Endodermal cell (in vitro differentiated cells): Measurements from ENCODE around the gene CACHD1. TPM values are rescaled to one million over a fixed set of nuclear protein-coding genes. Genes with fewer than 3 reads are reported as not detected.

Experiments used
- DNase-seq: peaks from one replicate; pipeline ENCODE4 v3.0.0-alpha.2; 2017
- H3K27ac ChIP-seq: 2 replicates; pipeline ENCODE4 v1.5.1; 2013; ENCODE audit warnings: mild to moderate bottlenecking, low read depth, low read length, moderate library complexity
- H3K27me3 ChIP-seq: 2 replicates; pipeline ENCODE4 v1.6.1; 2013; ENCODE audit warnings: mild to moderate bottlenecking, low read length, moderate library complexity; ENCODE audit not compliant: insufficient read depth, control insufficient read depth, poor library complexity, severe bottlenecking
- H3K36me3 ChIP-seq: 2 replicates; pipeline ENCODE4 v1.7.0; 2013; ENCODE audit warnings: mild to moderate bottlenecking, low read length, moderate library complexity; ENCODE audit not compliant: control insufficient read depth, insufficient read depth
- H3K4me1 ChIP-seq: one replicate; pipeline ENCODE4 v1.7.0; 2013; ENCODE audit warnings: low read length; ENCODE audit not compliant: control insufficient read depth, insufficient read depth
- H3K4me3 ChIP-seq: 2 replicates; pipeline ENCODE4 v1.5.1; 2013; ENCODE audit warnings: mild to moderate bottlenecking, low read length, moderate library complexity
- H3K9ac ChIP-seq: 2 replicates; pipeline ENCODE4 v1.6.1; 2013; ENCODE audit warnings: mild to moderate bottlenecking, low read length, moderate library complexity; ENCODE audit not compliant: poor library complexity, severe bottlenecking; ENCODE audit errors: extremely low read depth
- H3K9me3 ChIP-seq: 2 replicates; pipeline ENCODE4 v1.6.1; 2013; ENCODE audit warnings: mild to moderate bottlenecking, low read length, moderate library complexity; ENCODE audit not compliant: control insufficient read depth
- H3K27ac Mint-ChIP-seq: 2 replicates; pipeline ENCODE4 v1.8.0; 2020; ENCODE audit warnings: mixed read lengths
- H3K27me3 Mint-ChIP-seq: 2 replicates; pipeline ENCODE4 v1.8.0; 2021; ENCODE audit warnings: mild to moderate bottlenecking, mixed read lengths; ENCODE audit not compliant: insufficient read depth
- H3K36me3 Mint-ChIP-seq: 2 replicates; pipeline ENCODE4 v1.8.0; 2020; ENCODE audit warnings: low read depth, mixed read lengths
- H3K4me1 Mint-ChIP-seq: 2 replicates; pipeline ENCODE4 v1.8.0; 2020; ENCODE audit warnings: mixed read lengths
- H3K4me3 Mint-ChIP-seq: 2 replicates; pipeline ENCODE4 v1.8.0; 2020; ENCODE audit warnings: mild to moderate bottlenecking, moderate library complexity, mixed read lengths
- H3K9me3 Mint-ChIP-seq: 2 replicates; pipeline ENCODE4 v1.8.0; 2020; ENCODE audit warnings: mild to moderate bottlenecking, mixed read lengths
- WGBS, 2 experiments: methylation state at CpG; one replicate each; pipeline versions ENCODE4 v1.1.5 to v1.1.7; 2013; ENCODE audit warnings: missing lambda C conversion rate in 2 of 2, mixed read lengths in 1 of 2; ENCODE audit not compliant: insufficient coverage in 1 of 2, insufficient read length in 1 of 2; 5-methylcytosine and 5-hydroxymethylcytosine counted together
- total RNA-seq, 2 donors: library from RNA; stranded (reverse); fragmentation: NEBNext Ultra II Directional in 1 of 2; extraction: Animal tissue kit (Norgen Biotek cat#: 25700) in 1 of 2; gene quantifications; 2 replicates in 1 of 2; 3 replicates in 1 of 2; pipeline ENCODE4 v1.2.1, GENCODE V29; 2021
- TF ChIP-seq, protein P1 (sequence below): fragments of 200-600 bp; sonication (generic); conservative IDR thresholded peaks from 2 replicates; pipeline ENCODE4 v1.5.0; 2021; ENCODE audit warnings: antibody characterized with exemption, mild to moderate bottlenecking

The CACHD1 gene
- total RNA-seq, 2 donors from 2014 or later: 29.2 to 40.7 TPM

DNA sequence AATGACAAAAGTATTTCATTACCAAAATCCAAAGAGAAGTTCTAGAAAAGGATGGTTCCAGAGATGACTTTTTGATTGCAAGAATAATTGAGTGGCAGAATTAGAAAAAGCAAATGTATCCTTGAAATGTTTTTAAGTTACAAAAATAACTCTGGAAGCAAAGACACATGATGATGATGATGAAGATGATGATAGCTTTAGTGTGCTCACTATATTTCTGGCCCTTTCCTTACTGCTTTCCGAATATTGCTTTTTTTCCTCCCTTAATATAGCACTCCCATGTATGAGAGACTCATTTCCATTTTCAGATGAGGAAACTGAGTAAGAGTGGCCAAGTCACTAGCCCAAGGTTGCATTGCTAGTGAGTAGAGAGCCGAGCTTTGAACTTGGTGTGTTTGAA lies 54.7 kb downstream of the CACHD1 start:
- Histone ChIP-seq H3K4me1 (peaks cover 9% of the 10 kb centered on the region), H3K36me3 (no peaks in the 10 kb centered on the region), H3K9me3 (no peaks in the 10 kb centered on the region), H3K27ac (no peak overlapping the region), H3K9ac (no peak overlapping the region), H3K4me3 (no peak overlapping the region), H3K27me3 (no peaks in the 10 kb centered on the region)
- Mint-ChIP-seq H3K27ac (no peak overlapping the region), H3K4me1 (peaks cover 57% of the 10 kb centered on the region), H3K9me3 (no peaks in the 10 kb centered on the region), H3K27me3 (no peaks in the 10 kb centered on the region), H3K36me3 (no peaks in the 10 kb centered on the region), H3K4me3 (no peak overlapping the region)
- WGBS, 2 experiments: 94% methylated on average over 2 of the region's 2 CpGs; no CpG with 5 or more reads in 1 of the 2 experiments
- TF ChIP-seq, protein P1, sequence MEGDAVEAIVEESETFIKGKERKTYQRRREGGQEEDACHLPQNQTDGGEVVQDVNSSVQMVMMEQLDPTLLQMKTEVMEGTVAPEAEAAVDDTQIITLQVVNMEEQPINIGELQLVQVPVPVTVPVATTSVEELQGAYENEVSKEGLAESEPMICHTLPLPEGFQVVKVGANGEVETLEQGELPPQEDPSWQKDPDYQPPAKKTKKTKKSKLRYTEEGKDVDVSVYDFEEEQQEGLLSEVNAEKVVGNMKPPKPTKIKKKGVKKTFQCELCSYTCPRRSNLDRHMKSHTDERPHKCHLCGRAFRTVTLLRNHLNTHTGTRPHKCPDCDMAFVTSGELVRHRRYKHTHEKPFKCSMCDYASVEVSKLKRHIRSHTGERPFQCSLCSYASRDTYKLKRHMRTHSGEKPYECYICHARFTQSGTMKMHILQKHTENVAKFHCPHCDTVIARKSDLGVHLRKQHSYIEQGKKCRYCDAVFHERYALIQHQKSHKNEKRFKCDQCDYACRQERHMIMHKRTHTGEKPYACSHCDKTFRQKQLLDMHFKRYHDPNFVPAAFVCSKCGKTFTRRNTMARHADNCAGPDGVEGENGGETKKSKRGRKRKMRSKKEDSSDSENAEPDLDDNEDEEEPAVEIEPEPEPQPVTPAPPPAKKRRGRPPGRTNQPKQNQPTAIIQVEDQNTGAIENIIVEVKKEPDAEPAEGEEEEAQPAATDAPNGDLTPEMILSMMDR: no peak
- DNase-seq: no peak

DNA sequence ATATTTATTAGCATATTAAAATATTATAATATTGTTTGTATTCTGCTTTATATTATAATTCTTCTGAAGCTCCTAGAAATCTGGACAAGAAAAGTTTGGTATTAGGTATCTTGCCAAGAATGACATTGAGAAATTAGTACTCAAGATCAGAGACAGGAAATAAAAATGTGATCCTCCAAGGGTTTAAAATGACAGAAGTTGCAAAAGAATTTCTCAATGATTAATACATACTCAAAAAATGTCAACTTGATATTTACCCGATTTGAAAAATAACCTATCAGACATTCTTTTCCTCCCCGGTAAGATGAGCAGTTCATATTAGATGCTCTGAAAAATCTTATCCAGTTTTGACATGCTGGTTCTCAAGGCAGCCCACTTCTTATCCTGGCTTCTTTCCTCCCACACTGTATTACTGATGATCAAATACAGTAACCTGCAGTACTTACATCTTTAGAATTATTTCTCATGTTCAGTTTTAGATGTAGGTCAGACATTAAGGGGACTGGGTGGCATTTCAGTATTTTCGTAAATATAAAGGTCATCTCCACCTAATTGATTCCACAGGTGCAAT lies 55.3 kb downstream of the CACHD1 start:
- TF ChIP-seq, protein P1: no peak

DNA sequence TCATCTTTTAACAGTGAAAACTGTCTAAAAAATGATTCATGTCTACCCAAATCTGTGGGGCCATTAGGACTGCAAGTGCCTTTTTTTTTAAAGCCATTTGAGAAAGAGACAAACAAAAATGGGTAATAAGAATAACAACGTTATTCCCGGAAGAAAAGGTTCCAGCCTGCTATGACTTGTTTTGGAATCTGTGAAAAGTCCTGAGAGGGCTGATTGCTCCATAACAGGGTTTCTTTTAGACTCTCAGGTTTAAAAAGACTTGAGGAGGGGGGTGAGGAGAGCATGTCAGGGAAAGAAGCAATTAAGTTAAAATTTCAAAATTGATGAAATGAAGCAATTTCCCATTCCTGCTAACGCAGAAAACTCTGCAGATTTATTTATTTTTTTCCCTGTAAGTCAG lies 56.4 kb downstream of the CACHD1 start:
- Mint-ChIP-seq H3K4me1 (peaks cover 46% of the 10 kb centered on the region), H3K4me3 (no peak overlapping the region), H3K9me3 (no peaks in the 10 kb centered on the region), H3K36me3 (peaks cover 2% of the 10 kb centered on the region), H3K27me3 (no peaks in the 10 kb centered on the region), H3K27ac (no peak overlapping the region)
- H3K9ac ChIP-seq: no peak overlapping the region
- no peak for DNase-seq
- H3K27ac ChIP-seq: no peak overlapping the region
- TF ChIP-seq, protein P1: no peak
- H3K27me3 ChIP-seq: no peaks in the 10 kb centered on the region
- H3K36me3 ChIP-seq: no peaks in the 10 kb centered on the region
- 76 to 87% methylated on average over 3 of the region's 3 CpGs for WGBS, 2 experiments
- H3K4me3 ChIP-seq: no peak overlapping the region
- H3K9me3 ChIP-seq: no peaks in the 10 kb centered on the region
- H3K4me1 ChIP-seq: peaks cover 6% of the 10 kb centered on the region

More for the DNA sequence above, 55.3 kb downstream of the CACHD1 start:
- DNase-seq: no peak
- Histone ChIP-seq H3K36me3 (no peaks in the 10 kb centered on the region), H3K9me3 (no peaks in the 10 kb centered on the region), H3K4me1 (peaks cover 5% of the 10 kb centered on the region), H3K4me3 (no peak overlapping the region), H3K27ac (no peak overlapping the region), H3K9ac (no peak overlapping the region), H3K27me3 (no peaks in the 10 kb centered on the region)
- Mint-ChIP-seq H3K27me3 (no peaks in the 10 kb centered on the region), H3K27ac (no peak overlapping the region), H3K9me3 (no peaks in the 10 kb centered on the region), H3K4me3 (no peak overlapping the region), H3K4me1 (peaks cover 51% of the 10 kb centered on the region), H3K36me3 (peaks cover 1% of the 10 kb centered on the region)
- 89 to 95% methylated on average over 3 of the region's 3 CpGs for WGBS, 2 experiments
